IPS-NIHi7 (cell line): ENCODE measurements around the gene CSTF3.
A peak's percentile ranks its signal among the peaks of the same experiment; 100 is the strongest.
"Not testable (repeated sequence)": the region's sequence is repeated elsewhere in the genome, so short reads cannot be mapped to it uniquely, and the experiment has no call there.

ENCODE experiments used
- DNase-seq: peaks from one replicate; pipeline ENCODE4 v3.0.0; 2012; ENCODE audit warnings: mixed read lengths; ENCODE audit errors: extremely low spot score

Gene CSTF3

GRCh38 chr11:33161120-33162005 is at the start of gene CSTF3:
CSTF3 (minus strand) TSS chr11:33161480; CDS start chr11:33161325, 155 bp downstream.
- peak; percentile 99 for DNase-seq

- DNase-seq = no peak
Measured at GRCh38 chr11:33208150-33208549, 46.9 kb upstream of the CSTF3 start.

DNA sequence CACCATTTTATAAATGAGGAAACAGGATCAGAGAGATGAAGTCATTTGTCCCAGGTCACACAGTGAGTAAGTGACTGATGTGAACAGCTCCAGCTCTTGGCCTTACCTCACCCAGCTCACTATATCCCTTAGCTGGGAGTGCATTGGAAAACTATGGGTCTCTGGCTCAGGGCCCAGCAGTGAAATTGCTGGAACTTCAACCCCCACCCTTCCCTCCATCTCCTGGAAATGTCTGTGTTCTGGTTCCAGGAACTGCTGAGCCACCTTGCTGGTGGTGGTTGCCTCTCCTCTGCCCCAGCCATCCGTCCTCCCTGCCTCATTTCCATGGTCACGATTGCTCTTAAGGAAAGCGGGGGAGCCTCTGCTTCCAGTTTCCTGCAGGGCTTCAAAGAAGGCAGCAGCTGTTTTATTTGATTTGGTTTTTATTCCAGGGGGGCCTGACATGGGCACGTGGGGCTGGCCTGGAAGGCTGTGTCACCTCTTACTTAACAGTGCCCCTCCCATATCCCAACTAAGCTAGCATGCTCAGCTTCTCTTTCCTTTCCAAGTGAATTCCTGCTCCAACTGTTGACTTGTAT is 46.2 kb upstream of the CSTF3 start:
- no peak for DNase-seq

- DNase-seq = no peak
Measured at GRCh38 chr11:33197915-33198727, 36.8 kb upstream of the CSTF3 start.

DNA sequence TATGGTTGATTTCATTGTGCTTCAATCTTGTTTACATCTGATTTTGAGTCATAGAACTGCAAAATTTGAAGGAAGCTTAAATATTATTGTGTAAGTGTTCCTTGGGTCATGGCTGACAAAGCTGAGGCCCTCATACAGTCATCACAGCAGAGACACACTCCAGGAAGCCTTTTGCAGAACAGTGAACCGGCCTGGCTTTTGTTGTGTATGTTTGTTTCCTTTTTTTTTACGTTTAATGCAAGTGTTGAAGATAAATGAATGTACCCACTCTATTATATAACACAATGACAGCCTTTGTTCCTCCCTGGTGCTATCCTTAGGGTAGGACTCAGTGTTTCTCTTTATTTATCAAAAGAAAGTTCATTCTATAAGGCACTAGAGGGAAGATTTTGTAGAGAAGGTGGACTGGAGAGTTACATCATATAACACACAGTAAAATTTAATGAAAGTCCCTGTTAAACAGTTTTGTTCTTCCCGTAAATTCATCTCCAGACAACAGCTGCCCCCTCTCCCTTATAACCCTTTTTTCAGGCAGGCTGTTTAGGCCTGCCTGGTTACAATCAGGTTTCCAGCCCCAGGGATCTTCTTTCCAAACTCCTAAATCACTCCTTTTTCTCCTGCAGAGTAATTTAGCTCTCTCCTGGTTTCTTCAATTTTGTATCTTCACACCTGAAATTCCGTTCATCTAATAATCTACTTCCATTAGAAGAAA is 34.3 kb upstream of the CSTF3 start:
- DNase-seq = no peak

DNA sequence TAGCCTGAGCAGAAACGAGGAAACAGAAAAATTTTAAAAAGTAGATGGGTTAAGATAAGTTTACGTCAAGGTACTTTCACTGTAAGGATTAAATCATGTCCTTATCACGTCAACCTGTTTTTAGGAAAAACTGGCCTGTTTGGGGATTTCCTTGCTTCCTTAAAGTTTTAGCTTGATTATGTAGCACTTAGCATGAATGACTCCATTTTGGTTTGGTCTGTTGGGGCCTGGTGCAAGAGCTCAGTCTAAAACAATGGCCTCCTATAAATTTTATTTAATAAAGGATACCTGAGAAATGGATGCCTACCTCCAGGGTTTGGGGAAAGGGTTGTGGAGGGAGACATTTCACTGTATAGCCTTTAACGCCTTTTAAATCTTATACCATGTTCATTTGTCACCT is 33.2 kb upstream of the CSTF3 start:
- no peak for DNase-seq

DNA sequence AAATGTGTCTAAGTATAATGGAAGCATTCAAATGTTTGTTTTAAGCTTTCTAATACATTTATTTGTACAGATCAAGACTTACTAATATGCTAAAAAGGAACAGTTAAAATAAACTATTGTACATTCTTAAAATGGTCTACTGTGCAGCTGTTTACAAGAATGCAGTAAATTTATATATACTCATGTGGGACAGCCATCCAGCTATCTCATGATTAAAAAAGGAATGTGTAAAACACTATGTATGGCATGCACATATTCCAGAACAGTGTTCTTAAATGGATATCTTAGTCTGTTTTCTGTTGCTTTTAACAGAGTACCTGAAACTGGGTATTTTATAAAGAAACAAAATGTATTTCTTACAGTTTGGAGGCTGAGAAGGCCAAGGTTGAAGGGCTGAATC is 30.2 kb upstream of the CSTF3 start:
- no peak for DNase-seq

DNA sequence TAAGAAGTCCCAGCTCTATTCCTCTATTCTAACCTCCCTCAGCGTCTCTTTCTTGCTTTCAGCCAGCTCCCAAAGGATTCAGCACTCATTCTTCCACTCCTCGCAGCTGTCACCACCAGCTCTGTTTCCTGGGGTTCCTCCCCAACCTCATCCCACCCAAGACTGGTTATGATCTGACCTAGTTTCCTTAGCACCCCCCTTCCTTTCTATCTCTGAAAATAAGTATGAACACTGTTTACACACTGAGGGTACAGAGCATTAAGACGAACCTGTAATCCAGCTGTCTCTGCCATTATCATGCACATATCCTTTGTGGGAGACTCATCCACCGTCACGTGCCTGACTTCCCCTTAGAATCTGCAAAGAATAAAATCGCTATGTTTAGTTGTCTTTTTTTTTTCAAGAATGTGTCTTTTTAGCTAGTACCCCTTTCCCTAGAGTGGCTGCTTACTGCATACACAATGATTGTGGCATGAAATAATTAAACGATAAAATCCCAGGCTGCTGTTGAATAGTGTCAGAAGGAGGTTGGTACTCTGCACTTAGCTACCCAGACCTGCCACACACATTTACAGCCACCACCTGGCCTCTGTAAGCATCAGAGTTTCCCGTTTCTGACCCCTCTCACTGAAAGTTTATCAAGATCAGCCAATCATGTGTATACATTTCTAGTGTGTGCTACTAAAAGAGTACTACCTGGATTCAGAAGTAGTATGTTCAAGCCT is 26.9 kb upstream of the CSTF3 start:
- DNase-seq = no peak

DNA sequence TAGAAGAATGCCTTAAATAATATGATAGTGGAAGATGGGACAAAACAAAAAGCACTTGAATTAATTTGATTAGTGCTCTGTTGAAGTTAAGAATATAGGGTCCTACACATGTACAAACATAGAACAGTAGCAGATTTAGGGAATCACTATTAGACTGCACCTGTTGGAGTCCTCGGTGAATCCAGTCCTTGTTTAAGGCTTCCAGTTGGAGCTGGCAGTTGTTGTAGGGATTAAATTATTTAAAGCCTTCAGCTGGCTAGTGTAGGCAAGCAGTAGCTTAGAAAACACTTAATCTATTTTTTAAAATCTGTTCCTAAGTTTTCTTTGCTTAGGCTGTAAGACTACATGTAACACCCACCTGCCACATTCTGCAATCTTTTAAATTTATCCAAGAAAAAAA is 24.5 kb upstream of the CSTF3 start:
- no peak for DNase-seq

- no peak for DNase-seq
Measured at GRCh38 chr11:33182246-33182878, 21.1 kb upstream of the CSTF3 start.

GRCh38 chr11:33179348-33179803 is 18.1 kb upstream of the CSTF3 start:
- no peak for DNase-seq

DNA sequence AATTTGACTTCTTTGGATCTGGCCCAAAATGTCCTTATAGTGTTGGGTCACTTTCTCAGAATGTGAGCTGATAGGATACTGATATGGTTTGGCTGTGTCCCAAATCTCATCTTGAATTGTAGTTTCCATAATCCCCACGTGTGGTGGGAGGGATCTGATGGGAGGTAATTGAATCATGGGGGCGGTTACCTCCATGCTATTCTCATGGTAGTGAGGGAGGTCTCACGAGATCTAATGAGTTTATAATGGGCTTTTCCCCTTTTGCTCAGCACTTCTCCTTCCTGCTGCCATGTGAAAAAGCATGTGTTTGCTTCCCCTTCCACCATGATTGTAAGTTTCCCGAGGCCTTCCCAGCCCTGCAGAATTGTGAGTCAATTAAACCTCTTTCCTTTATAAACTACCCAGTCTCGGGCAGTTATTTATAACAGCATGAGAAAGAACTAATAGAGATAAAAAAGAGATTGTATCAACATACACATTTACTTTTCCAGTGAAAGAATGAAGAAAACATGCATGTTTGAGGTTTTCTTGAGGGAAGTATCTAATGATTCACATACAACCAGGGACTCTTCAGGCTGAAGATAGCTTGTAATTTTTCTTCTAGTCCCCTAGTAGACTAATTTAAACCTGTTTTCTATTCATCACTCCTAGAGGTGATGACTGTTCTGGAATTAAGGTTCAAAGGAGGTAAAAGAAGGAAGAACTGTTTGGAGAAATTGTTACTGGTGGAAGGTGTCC is 17.3 kb upstream of the CSTF3 start:
- no peak for DNase-seq

GRCh38 chr11:33177676-33178336 is 16.5 kb upstream of the CSTF3 start:
- DNase-seq = peak; percentile 35

GRCh38 chr11:33176760-33177159 is 15.5 kb upstream of the CSTF3 start:
- not testable (repeated sequence) for DNase-seq

GRCh38 chr11:33172996-33173395 is 11.7 kb upstream of the CSTF3 start:
- DNase-seq = peak; percentile 28

DNA sequence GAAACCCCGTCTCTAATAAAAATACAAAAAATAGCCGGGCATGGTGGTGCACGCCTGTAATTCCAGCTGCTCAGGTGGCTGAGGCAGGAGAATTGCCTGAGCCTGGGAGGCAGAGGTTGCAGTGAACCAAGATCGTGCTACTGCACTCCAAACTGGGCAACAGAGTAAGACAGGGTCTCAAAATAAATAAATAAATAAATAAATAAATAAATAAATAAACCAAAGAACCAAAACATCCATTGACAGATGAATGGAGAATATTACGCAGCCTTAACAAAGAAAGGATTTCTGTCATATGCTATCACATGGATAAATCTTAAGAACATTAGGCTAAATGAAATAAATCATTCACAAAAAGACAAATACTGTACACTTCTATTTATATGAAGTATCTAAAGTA is 11.1 kb upstream of the CSTF3 start:
- DNase-seq = no peak

- DNase-seq = no peak
Measured at GRCh38 chr11:33171251-33171650, 10.0 kb upstream of the CSTF3 start.

- DNase-seq = no peak
Measured at GRCh38 chr11:33168709-33169200, 7.5 kb upstream of the CSTF3 start.

- DNase-seq = no peak
Measured at GRCh38 chr11:33162831-33163230, 1.6 kb upstream of the CSTF3 start.
